ENCODE measurements around the gene CUL9.

Gene CUL9

GRCh38 chr6:43219119-43219518 is 37.1 kb downstream of the CUL9 start:
- no peaks in the 10 kb centered on the region for H3K9me3 ChIP-seq
- no peaks in the 10 kb centered on the region for H3K4me1 ChIP-seq (ENCODE audit: control insufficient read depth in 1 of 2, insufficient read depth in 1 of 2, low read depth in 1 of 2, low read length in 1 of 2)
- H3K27me3 ChIP-seq: no peaks in the 10 kb centered on the region
- H3K36me3 ChIP-seq: peaks cover 96% of the 10 kb centered on the region
- H3K27ac ChIP-seq: no peak overlapping the region
- TF ChIP-seq CTCF (IDR thresholded peaks at IDR 0.05): no peak
- no peak overlapping the region for H3K4me3 ChIP-seq (ENCODE audit: low read depth in 1 of 2, low read length in 1 of 2)

- Histone ChIP-seq H3K4me3 (ENCODE audit: low read depth in 1 of 2, low read length in 1 of 2) (no peak overlapping the region), H3K36me3 (peaks cover 96% of the 10 kb centered on the region), H3K27ac (no peak overlapping the region), H3K9me3 (no peaks in the 10 kb centered on the region), H3K4me1 (ENCODE audit: control insufficient read depth in 1 of 2, insufficient read depth in 1 of 2, low read depth in 1 of 2, low read length in 1 of 2) (no peaks in the 10 kb centered on the region), H3K27me3 (no peaks in the 10 kb centered on the region)
- no peak for TF ChIP-seq CTCF (IDR thresholded peaks at IDR 0.05)
These were observed 37.8 kb downstream of the CUL9 start for GRCh38 chr6:43219814-43220213.

- Histone ChIP-seq H3K4me1 (ENCODE audit: control insufficient read depth in 1 of 2, insufficient read depth in 1 of 2, low read depth in 1 of 2, low read length in 1 of 2) (no peaks in the 10 kb centered on the region), H3K27ac (no peak overlapping the region), H3K27me3 (no peaks in the 10 kb centered on the region), H3K9me3 (no peaks in the 10 kb centered on the region), H3K4me3 (ENCODE audit: low read depth in 1 of 2, low read length in 1 of 2) (no peak overlapping the region), H3K36me3 (peaks cover 93% of the 10 kb centered on the region)
- TF ChIP-seq CTCF (IDR thresholded peaks at IDR 0.05): no peak
These were observed 38.5 kb downstream of the CUL9 start for GRCh38 chr6:43220439-43220951.

DNA sequence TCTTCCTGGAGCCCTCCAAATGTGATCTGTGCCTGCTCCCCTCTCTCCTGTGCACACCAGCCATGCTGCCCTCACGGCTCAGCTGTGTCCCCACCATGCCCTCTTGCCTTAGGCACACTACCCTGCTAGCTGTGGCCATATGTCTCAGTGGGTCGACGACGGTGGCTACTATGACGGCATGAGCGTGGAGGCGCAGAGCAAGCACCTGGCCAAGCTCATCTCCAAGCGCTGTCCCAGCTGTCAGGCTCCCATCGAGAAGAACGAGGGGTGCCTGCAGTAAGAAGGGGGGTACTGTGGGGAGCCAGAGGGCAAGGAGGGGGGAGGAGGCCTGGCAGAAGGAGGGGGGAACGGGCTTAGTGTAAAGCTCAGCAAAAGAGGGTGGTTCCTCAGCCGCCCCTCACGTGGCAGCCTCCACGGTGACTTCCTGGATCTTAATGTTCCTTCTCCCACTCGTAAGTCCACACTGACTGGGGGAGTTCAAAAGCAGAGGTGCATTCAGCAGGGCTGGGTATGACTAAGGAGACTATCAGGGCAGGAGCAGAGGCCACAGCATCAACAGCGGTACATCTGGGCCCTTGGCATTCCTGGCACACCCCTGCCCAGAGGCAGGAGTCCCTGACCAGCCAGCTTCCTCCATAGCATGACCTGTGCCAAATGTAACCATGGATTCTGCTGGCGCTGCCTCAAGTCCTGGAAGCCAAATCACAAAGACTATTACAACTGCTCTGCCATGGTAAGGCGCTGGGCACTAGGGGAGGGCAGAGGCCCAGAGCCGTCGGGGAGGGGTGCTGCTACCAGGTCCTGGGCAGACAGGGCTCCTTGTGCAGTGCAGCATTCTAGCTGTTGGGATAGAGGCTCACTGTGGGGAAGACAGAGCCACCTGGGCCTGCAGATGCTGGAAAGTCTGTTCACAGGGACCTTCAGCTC is 39.3 kb downstream of the CUL9 start:
- Histone ChIP-seq H3K4me3 (ENCODE audit: low read depth in 1 of 2, low read length in 1 of 2) (no peak overlapping the region), H3K4me1 (ENCODE audit: control insufficient read depth in 1 of 2, insufficient read depth in 1 of 2, low read depth in 1 of 2, low read length in 1 of 2) (no peaks in the 10 kb centered on the region), H3K27me3 (no peaks in the 10 kb centered on the region), H3K9me3 (no peaks in the 10 kb centered on the region), H3K36me3 (peaks cover 85% of the 10 kb centered on the region), H3K27ac (no peak overlapping the region)
- TF ChIP-seq CTCF (IDR thresholded peaks at IDR 0.05): no peak

- no peaks in the 10 kb centered on the region for H3K4me1 ChIP-seq (ENCODE audit: control insufficient read depth in 1 of 2, insufficient read depth in 1 of 2, low read depth in 1 of 2, low read length in 1 of 2)
- H3K9me3 ChIP-seq: no peaks in the 10 kb centered on the region
- H3K36me3 ChIP-seq: peaks cover 72% of the 10 kb centered on the region
- H3K27ac ChIP-seq: no peak overlapping the region
- no peak overlapping the region for H3K4me3 ChIP-seq (ENCODE audit: low read depth in 1 of 2, low read length in 1 of 2)
- no peak for TF ChIP-seq CTCF (IDR thresholded peaks at IDR 0.05)
- H3K27me3 ChIP-seq: no peaks in the 10 kb centered on the region
These were observed 40.5 kb downstream of the CUL9 start for GRCh38 chr6:43222418-43223059.
